ENCODE measurements around the gene EVX2.
A peak's percentile ranks its signal among the peaks of the same experiment; 100 is the strongest.

The EVX2 gene

DNA sequence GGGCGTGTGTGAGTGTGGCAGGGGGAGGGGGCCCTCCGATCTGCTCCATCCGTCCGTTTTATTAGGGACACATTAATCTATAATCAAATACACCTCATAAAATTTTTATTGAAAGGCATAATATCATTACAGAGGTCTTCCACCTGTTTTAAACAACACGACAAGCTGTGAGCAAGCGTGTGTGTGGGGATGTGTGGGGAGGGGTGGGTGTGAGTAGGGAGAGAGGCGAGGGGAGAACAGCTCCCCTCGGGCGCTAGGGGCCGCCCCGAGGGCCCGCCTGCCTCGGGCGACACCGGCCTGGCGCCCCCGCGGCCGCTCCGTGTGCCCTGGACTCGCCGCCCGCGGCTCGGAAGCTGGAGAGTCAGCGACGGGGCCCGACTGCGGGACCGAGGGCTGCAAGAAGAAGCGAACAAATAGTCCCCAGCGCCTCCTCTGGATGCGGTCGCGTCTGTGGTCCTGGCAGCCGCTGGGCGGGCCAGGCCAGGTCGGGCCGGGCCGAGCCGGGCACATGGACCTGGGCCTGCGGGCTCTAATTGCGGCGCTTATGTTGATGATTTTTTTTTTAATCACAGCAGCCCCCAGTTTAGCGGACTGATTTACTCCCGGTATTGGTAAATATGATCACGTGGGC lies 38.4 kb upstream of the EVX2 start:
- no peak for DNase-seq

DNA sequence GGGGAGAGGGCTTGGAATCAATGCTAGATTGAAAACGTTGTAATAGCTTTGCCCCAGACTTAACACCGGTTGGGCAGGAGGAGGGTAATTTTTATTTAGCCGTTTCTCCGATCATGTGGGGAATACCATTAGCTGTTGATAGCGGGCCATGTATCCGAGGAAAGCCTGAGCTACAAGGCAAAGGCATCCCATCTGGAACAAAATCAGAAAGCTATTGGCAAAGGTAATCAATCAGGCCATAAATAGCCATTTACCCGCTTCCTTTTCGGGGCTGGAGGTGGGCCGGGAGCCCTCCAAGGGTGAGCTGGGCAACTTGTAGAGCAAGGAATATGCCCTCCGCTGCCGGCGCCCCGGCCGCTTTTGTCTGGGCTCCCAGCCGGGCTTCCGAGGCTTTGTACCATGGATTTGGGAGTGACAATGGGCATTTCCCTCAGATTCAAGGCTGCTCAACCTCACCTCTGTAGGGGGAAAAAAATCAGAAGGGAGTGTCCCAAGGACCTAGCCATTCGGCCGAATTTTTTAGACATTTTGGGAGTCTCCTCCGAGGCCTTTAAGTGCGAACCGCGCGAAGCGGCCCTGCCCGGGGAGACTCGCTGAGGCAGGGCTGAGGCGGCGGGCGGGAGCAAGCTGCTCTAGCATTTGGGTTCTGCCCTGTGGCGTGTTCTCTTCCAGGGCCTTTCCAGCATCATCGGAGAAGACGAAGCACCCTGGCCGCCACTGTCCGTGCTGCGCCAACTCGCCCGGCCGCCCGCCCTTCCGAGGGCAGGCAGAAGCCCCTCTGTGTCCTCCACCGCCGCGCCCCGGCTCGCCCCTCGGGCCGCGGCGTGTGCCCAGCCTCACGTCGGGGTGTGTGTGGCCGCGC lies 37.7 kb upstream of the EVX2 start:
- DNase-seq: no peak

DNA sequence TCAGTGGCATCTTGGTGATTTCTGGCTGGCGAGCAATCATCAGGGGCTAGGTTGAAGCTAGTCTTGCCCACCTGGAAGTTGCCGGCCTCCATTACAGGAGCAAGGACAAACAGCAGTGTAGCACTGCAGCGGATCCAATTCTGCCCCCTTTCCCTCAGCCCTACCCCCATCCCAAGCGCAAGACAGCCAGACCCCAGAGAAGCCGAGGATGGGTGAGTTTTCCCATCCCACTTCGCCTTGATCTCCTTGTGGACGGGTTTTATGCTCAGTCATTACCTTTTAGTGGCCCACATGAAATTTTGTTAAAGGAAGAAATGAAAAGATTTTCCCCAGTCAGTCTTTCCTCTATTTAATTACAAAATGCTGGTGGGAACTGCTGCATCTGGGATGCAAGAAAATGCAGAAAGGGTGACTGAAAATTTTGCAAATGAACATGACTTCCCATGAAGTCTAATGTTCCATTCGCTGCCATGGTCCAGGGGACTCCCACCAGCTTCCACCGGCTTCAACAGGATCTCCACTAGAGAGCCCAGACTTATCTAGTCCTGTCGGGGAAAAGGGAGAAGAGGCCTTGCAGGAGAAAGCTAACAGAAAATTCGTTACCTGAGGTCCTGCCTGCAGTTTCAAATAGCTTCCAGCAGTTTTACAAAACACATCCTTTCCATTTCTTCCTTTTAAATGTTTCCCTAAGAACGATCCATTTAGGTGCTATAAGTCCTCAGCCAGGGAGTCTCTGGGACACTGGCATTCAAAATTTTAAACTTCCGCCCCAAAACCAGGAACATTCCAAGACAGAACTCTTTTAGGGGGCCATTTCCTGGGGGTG lies 36.8 kb upstream of the EVX2 start:
- no peak for DNase-seq

DNA sequence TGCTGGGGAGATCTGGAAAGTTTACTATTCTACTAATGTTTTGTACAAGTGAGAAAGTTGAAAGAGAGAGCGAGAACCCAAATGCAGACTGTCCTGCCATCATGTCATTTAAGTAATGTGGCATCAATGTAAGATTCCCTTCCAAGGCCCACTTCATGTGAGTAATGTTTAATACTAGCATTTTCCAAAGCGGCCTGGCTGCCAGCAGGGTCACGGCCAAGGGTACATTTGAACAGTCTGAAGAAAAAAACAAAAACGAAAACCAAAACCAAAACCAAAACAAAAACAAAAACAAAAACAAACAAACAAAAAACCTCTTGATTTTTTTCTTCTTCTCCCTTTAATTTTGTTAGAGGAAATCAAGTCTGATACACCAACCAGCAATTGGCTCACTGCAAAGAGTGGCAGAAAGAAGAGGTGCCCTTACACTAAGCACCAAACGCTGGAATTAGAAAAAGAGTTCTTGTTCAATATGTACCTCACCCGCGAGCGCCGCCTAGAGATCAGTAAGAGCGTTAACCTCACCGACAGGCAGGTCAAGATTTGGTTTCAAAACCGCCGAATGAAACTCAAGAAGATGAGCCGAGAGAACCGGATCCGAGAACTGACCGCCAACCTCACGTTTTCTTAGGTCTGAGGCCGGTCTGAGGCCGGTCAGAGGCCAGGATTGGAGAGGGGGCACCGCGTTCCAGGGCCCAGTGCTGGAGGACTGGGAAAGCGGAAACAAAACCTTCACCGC lies 35.0 kb upstream of the EVX2 start:
- no peak for DNase-seq

DNA sequence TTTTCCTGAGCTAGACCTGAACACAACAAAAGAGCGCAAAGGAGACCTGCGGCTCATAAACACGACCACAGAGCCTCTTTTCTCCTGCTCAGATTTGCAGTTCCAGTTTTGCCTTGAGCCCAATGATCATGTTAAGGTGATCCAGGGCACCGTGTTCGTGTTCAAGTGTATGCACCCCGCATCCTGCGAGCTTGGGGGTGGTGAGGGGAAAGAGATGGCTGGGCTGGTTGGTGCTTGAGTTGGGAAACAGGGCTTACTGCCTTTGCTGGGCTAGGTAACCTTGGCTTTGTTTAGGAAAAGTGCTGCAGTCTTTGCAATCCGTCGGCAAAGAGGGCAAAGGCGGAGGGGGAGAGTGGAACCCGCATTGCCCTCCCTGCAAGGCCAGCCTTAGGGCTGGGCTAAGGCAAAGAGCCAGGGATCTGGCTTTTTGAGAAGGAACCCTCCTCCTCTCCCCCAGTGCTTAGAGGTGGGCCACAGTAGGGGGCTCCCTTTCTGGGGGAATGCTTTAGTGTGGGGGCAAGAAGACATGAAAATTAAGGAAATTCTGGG lies 34.1 kb upstream of the EVX2 start:
- no peak for DNase-seq

DNA sequence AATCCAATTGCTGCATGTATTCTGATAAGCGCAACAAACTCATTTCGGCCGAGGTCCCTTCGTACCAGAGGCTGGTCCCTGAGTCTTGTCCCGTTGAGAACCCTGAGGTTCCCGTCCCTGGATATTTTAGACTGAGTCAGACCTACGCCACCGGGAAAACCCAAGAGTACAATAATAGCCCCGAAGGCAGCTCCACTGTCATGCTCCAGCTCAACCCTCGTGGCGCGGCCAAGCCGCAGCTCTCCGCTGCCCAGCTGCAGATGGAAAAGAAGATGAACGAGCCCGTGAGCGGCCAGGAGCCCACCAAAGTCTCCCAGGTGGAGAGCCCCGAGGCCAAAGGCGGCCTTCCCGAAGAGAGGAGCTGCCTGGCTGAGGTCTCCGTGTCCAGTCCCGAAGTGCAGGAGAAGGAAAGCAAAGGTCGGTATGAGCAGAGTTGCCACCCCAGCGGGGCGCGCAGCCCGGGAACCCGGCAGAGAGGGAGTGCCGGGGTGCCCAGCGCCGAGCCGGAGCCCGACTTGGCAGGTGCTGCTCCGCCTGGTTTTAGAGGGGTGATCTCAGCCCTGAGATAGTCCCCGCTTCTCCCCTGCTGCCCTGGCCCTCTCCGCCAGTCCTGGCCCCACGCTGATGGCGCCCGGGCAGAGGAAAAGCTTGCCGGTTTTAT lies 33.5 kb upstream of the EVX2 start:
- no peak for DNase-seq

DNA sequence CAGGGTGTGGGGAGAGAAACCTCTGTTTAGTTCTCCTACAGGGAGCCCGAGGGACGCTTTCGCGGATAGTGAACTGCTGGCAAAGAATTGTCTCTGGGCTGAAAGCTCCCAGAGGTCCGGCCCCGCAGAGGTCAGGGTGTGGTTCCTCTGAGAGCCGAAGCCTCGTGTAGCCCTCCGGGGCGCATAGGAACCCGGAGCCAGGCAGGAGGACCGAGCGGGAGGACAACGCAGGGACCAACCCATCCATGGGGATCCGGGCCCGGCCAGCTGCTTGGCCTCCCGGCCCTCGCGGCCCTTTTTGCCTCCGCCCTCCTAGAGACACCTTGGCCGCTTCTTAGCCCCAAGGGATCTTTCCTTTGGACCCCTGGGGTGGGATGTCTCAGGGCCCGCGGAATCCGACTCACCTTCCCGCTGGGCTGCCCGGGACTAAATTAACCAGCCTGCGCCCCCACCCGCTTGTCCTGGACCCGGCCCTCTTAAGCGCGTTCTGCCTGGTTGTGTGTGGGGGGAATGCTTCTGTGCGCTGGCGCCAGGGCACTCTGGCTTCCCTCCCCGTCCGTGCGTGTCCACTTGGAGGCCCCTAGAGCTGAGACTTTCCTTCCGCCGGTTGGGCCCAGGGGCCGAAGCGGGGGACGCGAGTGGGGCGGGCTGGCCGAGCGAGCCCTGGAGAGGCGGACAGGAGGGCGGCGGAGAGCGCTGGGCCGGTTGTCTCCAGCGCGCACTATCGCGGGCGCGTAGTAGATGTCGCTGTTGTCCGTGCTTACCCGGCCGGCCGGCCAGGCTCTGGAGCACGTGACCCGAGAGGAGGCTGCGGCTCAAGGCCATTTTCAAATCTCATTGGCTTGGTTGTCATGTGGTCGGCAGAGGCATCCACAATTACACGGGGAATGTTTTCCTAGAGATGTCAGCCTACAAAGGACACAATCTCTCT lies 32.4 kb upstream of the EVX2 start, which contains the start of gene HOXD10:
Gene HOXD10, plus strand, starts transcription at position 896 of the 931 bp plus-strand sequence. CDS start 56 bp downstream, outside the sequence.
- DNase-seq: no peak

DNA sequence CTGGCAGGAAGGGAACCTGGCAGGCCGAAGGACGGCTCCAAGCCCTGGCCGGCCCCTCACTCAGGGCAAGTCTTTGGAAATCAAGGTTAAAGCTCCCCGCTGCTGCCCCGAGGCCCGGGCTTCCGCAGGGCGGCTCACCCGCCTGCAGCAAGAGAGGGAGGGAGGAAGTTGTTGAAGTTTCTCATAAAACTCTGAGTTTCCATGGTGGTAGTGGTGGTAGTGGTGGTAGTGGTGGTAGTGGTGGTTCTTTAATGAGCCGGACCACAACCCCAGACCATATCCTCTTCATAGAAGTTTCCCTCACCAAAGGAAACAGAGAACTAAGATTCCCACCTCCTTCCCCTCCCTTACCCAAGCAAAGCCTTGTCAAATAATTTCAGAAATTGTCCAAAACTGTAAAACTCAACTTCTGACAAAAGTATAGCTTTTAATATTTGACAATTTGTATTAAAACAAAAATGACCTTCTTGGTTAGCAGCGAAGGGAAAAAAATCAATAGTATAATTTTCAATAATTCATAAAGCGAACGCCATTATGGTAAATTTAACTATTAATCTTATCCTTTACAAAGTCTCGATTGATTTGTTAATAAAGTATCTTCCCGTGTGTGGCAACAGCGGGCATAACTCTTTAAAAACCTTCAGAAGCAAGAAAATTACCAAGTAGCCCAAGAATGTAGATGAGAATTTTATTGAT lies 31.3 kb upstream of the EVX2 start:
- DNase-seq: no peak

DNA sequence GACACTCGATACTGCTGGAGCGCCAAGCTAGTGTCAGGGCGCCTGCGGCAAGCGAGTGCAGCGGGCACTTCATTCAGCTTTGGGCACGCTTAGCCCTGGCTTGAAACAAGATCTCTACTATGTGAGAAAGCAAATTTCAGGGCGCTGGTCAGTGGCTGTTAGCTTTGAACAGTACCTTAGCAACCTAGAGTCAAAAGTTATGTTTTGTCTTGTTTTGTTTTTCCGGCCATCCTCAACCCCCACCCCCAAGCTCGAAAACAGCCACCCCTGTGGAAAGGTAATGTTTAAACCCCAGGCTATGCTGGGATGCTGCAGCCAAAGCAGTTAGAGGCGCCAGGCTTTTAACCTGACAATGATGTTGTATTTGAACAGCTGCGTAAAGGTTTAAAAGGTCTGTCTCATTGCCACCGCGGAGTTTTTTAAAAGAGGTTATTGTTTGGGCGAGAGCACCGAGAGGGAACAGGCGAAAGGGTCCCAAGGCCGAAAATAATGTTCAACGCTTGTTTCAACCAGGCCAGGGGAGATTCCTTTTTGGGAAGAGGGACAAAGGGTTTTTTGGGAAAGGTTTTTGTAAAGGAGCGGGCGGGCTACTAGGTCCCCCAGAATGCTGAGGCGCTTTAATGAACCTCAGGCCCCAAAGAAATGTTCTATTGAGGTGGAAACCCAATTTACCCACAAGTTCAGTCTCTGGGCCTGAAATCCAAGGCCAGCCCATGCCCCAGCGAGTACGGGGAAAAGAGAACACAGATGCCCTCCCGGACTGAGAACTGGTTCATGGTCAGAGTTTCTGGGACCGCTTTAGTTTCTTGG lies 30.6 kb upstream of the EVX2 start:
- peak; percentile 90 to 97 for DNase-seq

DNA sequence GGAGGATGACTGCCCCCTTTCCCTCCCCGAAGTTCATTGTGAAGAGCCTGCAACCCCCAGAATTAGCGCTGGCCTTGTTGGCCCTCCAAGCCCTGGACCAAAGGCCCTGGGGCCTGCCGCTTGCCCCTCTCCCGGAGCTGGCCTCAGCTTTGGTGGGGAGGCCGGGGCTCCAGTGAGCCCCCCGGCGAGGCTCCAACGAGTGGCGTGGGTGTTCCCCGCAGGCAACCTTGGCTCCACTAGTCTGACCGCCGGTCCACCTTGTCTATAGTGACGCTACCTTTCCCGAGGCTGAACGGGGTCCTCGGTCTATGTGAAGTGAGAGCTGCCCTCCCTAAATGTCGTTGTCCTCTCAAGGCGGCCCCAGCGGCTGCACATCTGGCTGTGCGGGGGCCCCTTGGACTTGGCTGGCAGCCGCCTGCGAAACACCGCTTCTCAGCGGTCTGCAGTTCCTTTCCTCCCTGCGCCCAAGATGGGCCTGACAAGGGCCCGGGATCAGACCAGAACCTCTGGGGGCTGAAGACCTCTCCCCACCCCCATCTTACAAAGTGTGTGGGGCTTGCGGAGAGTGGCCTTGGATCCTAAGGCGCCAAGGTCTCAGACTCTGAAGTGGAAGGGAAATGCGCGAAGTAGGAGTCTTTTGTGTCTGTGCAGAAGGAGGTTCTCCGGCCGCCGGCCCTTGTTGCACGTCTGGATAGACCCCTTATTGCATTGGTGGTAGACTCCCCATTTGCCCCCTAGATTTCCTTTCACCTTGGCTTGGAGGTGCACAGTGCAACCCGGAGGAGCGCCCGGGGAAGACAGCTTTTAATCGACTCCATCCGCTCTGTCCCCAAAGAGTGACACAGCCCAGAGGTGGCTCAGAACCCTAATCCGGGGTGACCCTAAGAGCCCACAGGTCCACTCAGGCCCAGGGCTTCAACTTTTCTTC lies 28.9 kb upstream of the EVX2 start:
- no peak for DNase-seq

DNA sequence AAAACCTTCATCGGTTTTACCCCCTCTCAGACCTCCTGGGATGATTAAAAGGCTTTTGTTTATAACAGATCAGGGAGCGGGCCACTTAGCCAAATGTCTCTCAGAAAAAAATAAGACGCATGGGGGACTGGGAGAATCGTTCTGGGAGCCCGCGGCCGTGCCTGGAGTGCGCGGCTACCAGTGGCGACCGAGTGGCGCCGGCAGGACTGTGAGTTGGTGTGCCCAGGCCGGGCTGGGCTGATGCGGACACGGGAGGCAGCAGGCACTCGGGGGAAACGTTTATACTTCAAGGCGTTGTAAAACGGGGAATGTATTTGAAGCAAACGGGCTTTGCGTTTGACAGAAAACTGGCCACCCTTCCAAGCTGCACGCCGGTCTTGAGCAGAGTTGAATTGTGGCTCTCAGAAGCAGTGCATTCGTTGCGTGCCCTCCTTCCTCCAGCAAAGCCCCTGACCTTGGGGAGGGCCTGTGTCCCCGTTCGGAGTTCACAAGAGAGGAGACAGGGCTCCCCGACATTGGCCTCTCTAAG lies 28.1 kb upstream of the EVX2 start:
- DNase-seq: peak; percentile 22 to 71

DNA sequence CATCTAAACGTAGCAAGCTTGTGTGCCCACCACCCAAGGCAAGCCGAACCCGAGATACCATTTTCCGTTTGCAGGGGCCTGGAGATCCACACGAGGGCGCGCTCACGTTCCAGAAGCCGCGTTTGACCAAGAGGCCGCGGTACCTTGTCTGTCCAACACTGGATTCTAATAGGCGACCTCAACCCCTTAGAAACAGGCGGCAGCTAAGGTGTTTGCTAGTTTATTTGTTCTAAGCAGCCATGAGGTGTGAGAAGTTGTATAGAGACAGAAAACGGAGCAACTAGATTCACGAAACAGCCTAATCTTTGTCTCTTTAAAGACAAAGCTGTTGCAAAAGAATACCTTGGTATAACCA lies 27.5 kb upstream of the EVX2 start:
- DNase-seq: peak; percentile 90 to 96

DNA sequence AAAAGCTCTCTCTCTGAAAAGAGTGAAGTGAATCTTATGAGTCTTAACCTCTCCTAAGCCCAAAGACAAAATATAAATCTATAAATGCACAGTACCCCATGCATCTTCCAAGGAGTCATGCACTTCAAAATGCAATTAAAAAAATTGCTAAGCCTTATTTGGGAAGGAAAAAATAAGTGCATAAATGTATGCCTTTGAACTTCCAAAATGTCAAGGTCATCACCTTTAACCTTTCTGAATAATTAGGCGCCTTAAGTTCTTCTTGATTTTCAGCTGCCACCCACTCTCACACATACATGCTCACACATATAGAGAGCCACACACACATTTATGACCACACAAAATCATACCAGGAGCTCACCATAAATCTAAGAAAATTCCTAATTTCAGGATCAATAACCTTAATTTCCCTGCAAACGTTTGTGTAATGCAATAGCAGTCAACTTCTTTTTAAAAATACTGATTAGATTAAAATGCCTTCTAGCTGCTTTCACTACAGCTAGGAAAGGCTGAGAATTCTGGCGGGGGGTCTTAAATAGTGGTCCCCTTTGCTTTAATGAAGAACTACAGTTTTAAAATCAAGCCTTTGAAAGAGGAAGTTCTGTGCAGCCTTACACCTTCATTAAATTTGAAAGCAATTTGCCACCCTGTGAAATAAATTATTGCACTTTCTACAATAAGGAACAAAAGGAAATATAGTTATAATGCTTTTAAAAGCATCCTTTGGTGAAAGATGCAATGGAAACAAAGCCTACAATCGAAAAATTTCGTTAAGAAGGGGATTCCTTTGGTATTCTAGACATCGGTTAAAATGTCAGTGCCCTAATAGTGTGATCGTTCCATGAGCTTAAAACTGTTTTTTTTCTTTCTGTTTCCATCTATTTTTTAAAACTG lies 26.9 kb upstream of the EVX2 start:
- no peak for DNase-seq

DNA sequence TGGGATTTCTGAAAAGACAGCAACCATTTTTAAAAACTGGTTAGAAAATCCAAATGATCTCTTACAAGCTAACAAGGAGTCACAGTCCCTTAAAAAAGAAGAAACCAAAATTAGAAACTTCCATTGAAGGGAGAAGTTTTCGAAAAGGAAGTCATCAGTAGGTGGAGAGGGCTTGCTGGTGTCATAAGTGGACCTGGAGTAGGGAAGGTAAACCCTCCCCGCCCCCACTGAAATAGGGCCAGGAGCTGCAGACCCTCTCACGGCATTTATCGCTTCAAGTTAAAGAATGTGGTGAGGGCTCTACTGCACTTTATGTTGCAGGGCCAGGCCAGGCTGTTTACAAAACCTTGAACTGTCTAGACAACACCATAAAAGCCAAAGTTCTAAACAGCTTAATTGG lies 26.2 kb upstream of the EVX2 start:
- peak in 1 of 2 experiments; percentile 54 for DNase-seq

DNA sequence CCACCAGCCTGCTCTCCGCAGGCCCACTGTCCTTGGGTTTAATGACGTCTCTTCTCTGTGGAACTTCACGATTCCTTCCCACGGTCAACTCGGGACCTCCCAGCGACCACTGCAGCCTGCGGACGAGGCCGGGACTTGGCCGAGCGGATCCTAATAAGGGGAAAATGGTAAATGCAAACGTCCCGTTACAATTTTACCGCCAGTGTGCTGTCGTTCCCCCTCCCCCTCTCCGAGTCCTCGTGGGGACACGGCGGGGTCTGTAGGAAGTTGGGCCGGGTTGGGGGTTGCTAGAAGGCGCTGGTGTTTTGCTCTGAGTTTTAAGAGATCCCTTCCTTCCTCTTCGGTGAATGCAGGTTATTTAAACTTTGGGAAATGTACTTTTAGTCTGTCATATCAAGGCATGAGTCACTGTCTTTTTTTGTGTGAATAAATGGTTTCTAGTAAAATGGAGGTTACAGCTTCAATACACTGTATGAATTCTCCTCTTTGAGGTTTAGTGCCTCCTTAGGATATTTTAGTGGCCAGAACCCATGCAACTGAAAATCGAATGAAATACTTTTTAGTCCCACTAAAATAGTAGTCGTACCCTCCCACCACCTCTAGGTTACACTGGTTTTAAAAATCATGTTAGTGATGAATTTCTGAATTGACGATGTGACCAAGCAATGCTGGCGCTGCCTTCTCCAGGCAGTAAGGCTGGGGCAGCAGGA lies 25.6 kb upstream of the EVX2 start:
- DNase-seq: peak; percentile 20 to 62

DNA sequence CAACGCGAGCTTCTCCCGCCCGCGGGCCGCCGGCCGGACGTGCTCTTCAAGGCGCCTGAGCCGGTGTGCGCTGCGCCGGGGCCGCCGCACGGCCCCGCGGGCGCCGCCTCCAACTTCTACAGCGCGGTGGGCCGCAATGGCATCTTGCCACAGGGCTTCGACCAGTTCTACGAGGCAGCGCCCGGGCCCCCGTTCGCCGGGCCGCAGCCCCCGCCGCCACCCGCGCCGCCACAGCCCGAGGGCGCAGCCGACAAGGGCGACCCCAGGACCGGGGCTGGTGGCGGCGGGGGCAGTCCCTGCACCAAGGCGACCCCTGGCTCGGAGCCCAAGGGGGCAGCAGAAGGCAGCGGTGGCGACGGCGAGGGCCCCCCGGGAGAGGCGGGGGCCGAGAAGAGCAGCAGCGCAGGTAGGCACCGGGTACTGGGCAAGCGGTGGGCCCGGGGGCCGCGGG lies 24.0 kb upstream of the EVX2 start:
- peak in 1 of 2 experiments; percentile 53 for DNase-seq
